HepG2 (cell line): ENCODE measurements around the gene SYPL1. TPM values are rescaled to one million over a fixed set of nuclear protein-coding genes. Genes with fewer than 3 reads are reported as not detected.

ENCODE experiments used
- FLYWCH1 ChIP-seq: sonication (generic); formaldehyde crosslinking; IDR thresholded peaks from 2 replicates; pipeline ENCODE4 v1.8.1; 2023; ENCODE audit warnings: mild to moderate bottlenecking, missing genetic modification reagents
- HNRNPLL ChIP-seq: fragments of 200-400 bp; formaldehyde crosslinking; IDR thresholded peaks from 2 replicates; pipeline ENCODE4 v1.6.1; 2017; ENCODE audit warnings: mild to moderate bottlenecking, low read depth, low read length; ENCODE audit not compliant: poor library complexity, severe bottlenecking
- RFX5 ChIP-seq: IDR thresholded peaks from 2 replicates; pipeline ENCODE4 v1.6.1; 2011; ENCODE audit warnings: low read depth, low read length, improper control_type of control experiment
- SMARCC2 ChIP-seq: fragments of 450-650 bp; IDR thresholded peaks from 2 replicates; pipeline ENCODE4 v1.6.1; 2017; ENCODE audit warnings: antibody characterized with exemption, mild to moderate bottlenecking
- ZBTB3 ChIP-seq: sonication (generic); formaldehyde crosslinking; IDR thresholded peaks from 2 replicates; pipeline ENCODE4 v1.4.0; 2020; ENCODE audit warnings: low read depth, mild to moderate bottlenecking, moderate library complexity, missing genetic modification reagents, borderline replicate concordance
- ZBTB42 ChIP-seq: sonication (generic); formaldehyde crosslinking; IDR thresholded peaks from 2 replicates; pipeline ENCODE4 v1.5.0; 2020; ENCODE audit warnings: mild to moderate bottlenecking, missing genetic modification reagents
- ZIK1 ChIP-seq: sonication (generic); formaldehyde crosslinking; IDR thresholded peaks from 2 replicates; pipeline ENCODE4 v1.5.0; 2020; ENCODE audit warnings: mild to moderate bottlenecking, low read depth, missing genetic modification reagents, borderline replicate concordance
- ZMYM4 ChIP-seq: sonication (generic); formaldehyde crosslinking; IDR thresholded peaks from 2 replicates; pipeline ENCODE4 v1.8.1; 2023; ENCODE audit warnings: mild to moderate bottlenecking, missing genetic modification reagents
- polyA plus RNA-seq, 8 experiments: library from polyadenylated mRNA; depleted of rRNA in 3 of 8; stranded (reverse) in 7 of 8; unstranded in 1 of 8; fragments of >200 nt; fragmentation: Illumina TruSeq in 4 of 8; extraction: Trizol in 4 of 8; gene quantifications; 2 replicates each; pipeline versions ENCODE4 v1.2.1 to v1.2.3, GENCODE V29; 2011 to 2016; ENCODE audit warnings: low read depth in 4 of 8, missing spikeins in 1 of 8, mixed read lengths in 1 of 8; ENCODE audit not compliant: insufficient read depth in 1 of 8
- total RNA-seq, 5 experiments: library from RNA; depleted of rRNA; stranded (reverse); fragments of >200 nt; fragmentation: Illumina TruSeq; extraction: Trizol; gene quantifications; 2 replicates each; pipeline ENCODE4 v1.2.3, GENCODE V29; 2016; ENCODE audit warnings: low read depth in 1 of 5
- TF ChIP-seq, protein P1 (sequence below): conservative IDR thresholded peaks from 2 replicates; pipeline ENCODE4 v1.6.1; 2018; ENCODE audit warnings: missing genetic modification reagents
- TF ChIP-seq, protein P2 (sequence below): sonication (generic); formaldehyde crosslinking; IDR thresholded peaks from 2 replicates; pipeline ENCODE4 v1.5.0; 2020; ENCODE audit warnings: missing genetic modification reagents, mild to moderate bottlenecking, borderline replicate concordance
- TF ChIP-seq, protein P3 (sequence below): sonication (generic); formaldehyde crosslinking; IDR thresholded peaks from 2 replicates; pipeline ENCODE4 v1.4.0; 2020; ENCODE audit warnings: missing genetic modification reagents
- TF ChIP-seq, protein P4 (sequence below): sonication (generic); formaldehyde crosslinking; IDR thresholded peaks from 2 replicates; pipeline ENCODE4 v1.5.0; 2020; ENCODE audit warnings: missing genetic modification reagents
- TF ChIP-seq, protein P5 (sequence below): sonication (generic); formaldehyde crosslinking; IDR thresholded peaks from 2 replicates; pipeline ENCODE4 v1.5.1; 2020; ENCODE audit warnings: missing genetic modification reagents, mild to moderate bottlenecking, borderline replicate concordance
- TF ChIP-seq, protein P6 (sequence below): sonication (generic); formaldehyde crosslinking; IDR thresholded peaks from 2 replicates; pipeline ENCODE4 v1.4.0; 2020; ENCODE audit warnings: missing genetic modification reagents
- TF ChIP-seq, protein P7 (sequence below): IDR thresholded peaks from 2 replicates; pipeline ENCODE4 v1.6.1; 2016; ENCODE audit warnings: low read depth, control low read depth

The SYPL1 gene
- total and polyA plus RNA-seq, 2 of the 13 experiments (the other 11 are each of a cell fraction or from before 2014, with no cell fraction given) = 27.5 to 40.2 TPM

DNA sequence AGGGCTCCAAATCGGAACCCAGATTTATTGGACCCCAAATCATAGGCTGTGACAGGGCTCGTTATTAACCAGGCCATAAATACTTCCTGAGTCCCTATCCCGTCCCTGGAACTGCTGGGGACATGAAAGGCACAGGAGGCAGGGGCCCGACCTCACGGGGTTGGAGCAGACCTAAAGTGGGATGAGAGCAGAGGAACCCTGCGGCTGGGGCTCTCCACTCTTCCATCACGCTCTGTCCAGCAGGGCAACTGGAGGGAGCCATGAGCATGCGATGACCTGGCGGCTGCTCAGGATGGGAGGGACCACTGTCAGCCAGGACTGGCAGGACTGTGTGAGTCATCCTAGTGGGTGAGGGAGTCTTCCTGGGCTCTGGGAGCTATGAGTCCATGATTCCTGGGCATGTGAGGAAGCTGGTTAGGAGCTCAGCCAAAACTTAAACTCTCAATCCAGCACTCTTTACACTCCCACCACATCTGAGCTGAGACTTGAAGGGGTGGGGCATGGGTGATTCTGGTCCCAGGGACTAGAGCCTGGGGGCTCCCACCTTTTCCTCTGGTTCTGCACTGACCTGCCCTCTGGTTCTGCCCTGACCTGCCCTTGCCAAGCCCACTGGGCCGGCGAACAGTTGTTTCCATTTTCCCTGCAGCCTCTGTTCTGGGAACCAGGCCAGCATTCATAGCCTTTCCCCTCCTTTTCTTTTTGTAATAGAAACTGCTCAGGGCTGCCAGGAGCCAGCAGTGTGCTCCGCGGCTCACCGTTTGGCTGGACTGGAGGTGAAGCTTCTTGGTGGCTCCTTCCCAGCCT, 47.1 kb downstream of the SYPL1 start (continued):
- TF ChIP-seq, protein P1, sequence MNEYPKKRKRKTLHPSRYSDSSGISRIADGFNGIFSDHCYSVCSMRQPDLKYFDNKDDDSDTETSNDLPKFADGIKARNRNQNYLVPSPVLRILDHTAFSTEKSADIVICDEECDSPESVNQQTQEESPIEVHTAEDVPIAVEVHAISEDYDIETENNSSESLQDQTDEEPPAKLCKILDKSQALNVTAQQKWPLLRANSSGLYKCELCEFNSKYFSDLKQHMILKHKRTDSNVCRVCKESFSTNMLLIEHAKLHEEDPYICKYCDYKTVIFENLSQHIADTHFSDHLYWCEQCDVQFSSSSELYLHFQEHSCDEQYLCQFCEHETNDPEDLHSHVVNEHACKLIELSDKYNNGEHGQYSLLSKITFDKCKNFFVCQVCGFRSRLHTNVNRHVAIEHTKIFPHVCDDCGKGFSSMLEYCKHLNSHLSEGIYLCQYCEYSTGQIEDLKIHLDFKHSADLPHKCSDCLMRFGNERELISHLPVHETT (CRISPR knock-in tag) = no peak
- TF ChIP-seq ZBTB42 (CRISPR knock-in tag) (no peak), SMARCC2 (no peak), HNRNPLL (no peak), ZBTB3 (no peak), ZMYM4 (CRISPR knock-in tag) (no peak), RFX5 (peak; percentile 11; the same call in 1 of the 2 replicates), ZIK1 (no peak), FLYWCH1 (CRISPR knock-in tag) (no peak)
- TF ChIP-seq, protein P2, sequence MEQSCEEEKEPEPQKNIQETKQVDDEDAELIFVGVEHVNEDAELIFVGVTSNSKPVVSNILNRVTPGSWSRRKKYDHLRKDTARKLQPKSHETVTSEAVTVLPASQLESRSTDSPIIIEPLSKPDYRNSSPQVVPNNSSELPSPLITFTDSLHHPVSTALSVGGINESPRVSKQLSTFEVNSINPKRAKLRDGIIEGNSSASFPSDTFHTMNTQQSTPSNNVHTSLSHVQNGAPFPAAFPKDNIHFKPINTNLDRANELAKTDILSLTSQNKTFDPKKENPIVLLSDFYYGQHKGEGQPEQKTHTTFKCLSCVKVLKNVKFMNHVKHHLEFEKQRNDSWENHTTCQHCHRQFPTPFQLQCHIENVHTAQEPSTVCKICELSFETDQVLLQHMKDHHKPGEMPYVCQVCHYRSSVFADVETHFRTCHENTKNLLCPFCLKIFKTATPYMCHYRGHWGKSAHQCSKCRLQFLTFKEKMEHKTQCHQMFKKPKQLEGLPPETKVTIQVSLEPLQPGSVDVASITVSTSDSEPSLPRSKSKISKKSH (CRISPR knock-in tag) = no peak
- TF ChIP-seq, protein P3, sequence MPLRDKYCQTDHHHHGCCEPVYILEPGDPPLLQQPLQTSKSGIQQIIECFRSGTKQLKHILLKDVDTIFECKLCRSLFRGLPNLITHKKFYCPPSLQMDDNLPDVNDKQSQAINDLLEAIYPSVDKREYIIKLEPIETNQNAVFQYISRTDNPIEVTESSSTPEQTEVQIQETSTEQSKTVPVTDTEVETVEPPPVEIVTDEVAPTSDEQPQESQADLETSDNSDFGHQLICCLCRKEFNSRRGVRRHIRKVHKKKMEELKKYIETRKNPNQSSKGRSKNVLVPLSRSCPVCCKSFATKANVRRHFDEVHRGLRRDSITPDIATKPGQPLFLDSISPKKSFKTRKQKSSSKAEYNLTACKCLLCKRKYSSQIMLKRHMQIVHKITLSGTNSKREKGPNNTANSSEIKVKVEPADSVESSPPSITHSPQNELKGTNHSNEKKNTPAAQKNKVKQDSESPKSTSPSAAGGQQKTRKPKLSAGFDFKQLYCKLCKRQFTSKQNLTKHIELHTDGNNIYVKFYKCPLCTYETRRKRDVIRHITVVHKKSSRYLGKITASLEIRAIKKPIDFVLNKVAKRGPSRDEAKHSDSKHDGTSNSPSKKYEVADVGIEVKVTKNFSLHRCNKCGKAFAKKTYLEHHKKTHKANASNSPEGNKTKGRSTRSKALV = no peak
- TF ChIP-seq, protein P4, sequence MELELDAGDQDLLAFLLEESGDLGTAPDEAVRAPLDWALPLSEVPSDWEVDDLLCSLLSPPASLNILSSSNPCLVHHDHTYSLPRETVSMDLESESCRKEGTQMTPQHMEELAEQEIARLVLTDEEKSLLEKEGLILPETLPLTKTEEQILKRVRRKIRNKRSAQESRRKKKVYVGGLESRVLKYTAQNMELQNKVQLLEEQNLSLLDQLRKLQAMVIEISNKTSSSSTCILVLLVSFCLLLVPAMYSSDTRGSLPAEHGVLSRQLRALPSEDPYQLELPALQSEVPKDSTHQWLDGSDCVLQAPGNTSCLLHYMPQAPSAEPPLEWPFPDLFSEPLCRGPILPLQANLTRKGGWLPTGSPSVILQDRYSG (CRISPR knock-in tag) = no peak
- TF ChIP-seq, protein P5, sequence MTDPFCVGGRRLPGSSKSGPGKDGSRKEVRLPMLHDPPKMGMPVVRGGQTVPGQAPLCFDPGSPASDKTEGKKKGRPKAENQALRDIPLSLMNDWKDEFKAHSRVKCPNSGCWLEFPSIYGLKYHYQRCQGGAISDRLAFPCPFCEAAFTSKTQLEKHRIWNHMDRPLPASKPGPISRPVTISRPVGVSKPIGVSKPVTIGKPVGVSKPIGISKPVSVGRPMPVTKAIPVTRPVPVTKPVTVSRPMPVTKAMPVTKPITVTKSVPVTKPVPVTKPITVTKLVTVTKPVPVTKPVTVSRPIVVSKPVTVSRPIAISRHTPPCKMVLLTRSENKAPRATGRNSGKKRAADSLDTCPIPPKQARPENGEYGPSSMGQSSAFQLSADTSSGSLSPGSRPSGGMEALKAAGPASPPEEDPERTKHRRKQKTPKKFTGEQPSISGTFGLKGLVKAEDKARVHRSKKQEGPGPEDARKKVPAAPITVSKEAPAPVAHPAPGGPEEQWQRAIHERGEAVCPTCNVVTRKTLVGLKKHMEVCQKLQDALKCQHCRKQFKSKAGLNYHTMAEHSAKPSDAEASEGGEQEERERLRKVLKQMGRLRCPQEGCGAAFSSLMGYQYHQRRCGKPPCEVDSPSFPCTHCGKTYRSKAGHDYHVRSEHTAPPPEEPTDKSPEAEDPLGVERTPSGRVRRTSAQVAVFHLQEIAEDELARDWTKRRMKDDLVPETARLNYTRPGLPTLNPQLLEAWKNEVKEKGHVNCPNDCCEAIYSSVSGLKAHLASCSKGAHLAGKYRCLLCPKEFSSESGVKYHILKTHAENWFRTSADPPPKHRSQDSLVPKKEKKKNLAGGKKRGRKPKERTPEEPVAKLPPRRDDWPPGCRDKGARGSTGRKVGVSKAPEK = no peak
- TF ChIP-seq, protein P6, sequence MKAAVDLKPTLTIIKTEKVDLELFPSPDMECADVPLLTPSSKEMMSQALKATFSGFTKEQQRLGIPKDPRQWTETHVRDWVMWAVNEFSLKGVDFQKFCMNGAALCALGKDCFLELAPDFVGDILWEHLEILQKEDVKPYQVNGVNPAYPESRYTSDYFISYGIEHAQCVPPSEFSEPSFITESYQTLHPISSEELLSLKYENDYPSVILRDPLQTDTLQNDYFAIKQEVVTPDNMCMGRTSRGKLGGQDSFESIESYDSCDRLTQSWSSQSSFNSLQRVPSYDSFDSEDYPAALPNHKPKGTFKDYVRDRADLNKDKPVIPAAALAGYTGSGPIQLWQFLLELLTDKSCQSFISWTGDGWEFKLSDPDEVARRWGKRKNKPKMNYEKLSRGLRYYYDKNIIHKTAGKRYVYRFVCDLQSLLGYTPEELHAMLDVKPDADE (CRISPR knock-in tag) = no peak
- TF ChIP-seq, protein P7, sequence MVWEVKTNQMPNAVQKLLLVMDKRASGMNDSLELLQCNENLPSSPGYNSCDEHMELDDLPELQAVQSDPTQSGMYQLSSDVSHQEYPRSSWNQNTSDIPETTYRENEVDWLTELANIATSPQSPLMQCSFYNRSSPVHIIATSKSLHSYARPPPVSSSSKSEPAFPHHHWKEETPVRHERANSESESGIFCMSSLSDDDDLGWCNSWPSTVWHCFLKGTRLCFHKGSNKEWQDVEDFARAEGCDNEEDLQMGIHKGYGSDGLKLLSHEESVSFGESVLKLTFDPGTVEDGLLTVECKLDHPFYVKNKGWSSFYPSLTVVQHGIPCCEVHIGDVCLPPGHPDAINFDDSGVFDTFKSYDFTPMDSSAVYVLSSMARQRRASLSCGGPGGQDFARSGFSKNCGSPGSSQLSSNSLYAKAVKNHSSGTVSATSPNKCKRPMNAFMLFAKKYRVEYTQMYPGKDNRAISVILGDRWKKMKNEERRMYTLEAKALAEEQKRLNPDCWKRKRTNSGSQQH (CRISPR knock-in tag) = no peak
